ENCODE data around the gene RAD21L1. TPM values are rescaled to one million over a fixed set of nuclear protein-coding genes. Genes with fewer than 3 reads are reported as not detected.
"Not testable (repeated sequence)": the region's sequence is repeated elsewhere in the genome, so short reads cannot be mapped to it uniquely, and the experiment has no call there.

The RAD21L1 gene
- total RNA-seq, 1 experiment from 2014 or later: 0.29 TPM

DNA sequence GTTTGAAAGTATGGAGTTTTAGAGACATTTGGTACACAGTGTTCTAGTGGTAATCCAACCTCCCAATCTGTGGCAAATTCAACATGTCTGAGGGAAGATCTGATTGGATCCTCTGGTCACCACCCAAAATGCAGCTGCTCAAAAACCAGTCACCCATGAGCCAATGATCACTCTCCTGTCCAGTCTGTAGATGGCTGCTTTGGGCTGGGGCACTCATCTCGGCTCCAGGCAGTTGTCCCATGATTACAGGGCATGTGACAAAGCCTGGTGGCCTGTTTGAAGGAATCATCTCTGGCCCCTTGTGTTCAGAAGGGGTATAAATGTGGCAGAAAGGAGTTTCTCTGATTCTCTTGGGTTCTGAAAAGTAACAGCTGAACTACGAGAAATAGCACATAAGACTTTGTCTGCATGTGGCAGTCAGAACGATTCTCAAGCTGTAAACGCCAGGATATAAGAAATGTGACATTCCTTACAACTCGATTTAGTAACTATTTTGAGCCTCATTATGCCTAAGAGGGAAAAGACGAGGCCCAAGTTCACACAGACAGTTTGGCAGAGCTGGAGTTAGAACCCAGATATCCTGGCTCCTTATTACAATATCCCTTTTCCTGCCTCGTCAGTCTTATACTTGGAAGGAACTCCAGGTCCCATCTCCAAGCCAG, 26.5 kb upstream of the RAD21L1 start:
- peak; percentile 48 for DNase-seq (ENCODE audit: low read depth)

GRCh38 chr20:1199964-1200363, 25.9 kb upstream of the RAD21L1 start:
- DNase-seq (ENCODE audit: low read depth): no peak

DNA sequence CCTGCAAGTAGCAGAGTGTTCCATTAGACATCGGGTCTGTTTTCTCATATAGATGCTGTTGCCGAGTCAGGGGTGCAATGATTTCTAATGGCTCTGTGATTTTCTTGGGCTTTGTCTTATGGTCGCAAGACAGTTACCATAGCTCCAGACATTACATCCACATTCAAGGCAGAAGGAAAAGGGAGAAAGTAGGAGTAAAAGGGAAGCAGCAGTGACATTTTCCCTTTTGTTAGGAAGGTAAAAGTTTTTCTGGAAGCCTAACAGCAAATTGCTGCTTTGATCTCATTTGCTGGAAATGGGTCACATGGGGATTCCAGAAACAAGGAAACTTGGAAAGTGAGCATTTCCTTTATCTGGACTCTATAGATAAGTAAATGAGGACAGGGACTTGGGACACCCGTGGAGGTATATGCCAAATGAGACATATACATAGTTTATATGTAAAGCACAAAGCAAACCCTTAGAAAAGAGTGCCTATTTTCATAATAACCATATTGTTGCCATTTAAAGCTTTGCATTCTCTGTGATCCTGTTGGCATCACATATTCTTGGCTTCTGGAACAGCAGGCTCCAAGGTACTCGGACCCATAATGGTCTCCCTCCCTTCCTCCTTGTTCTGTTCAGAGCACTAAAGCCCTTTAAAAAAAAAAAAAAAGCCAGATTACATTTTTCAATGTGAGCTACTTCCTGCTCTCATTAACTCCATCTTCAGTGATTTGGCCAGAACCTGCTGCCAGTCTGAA, 22.9 kb upstream of the RAD21L1 start, which contains the start of gene C20orf202:
C20orf202 (plus strand) TSS at position 693 of the 743 bp plus-strand sequence. CDS start 132 bp downstream, outside the sequence.
- no peak for DNase-seq (ENCODE audit: low read depth)

- DNase-seq (ENCODE audit: low read depth): no peak
These were observed 22.2 kb upstream of the RAD21L1 start for GRCh38 chr20:1203630-1204029.

- DNase-seq (ENCODE audit: low read depth): no peak
These were observed 21.7 kb upstream of the RAD21L1 start for GRCh38 chr20:1204113-1204512.

DNA sequence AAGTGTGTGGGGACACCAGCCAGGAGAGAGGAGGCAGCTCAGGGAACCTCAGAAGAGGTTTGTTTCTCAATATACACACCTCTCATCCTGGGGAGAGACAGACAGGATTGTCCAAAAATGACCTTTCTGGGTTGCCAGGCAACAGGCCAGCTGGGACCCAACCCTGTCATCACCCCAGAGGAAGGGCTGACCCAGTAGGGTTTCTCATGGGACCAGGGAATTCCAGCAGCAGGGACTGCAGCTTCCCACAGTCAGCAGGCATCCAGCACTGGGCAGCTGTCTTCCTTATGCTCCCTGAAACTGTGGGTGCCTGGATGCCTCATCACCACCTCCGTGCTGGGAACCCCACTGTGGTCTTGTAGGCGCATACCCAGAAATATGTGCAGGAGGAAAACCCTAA, 21.3 kb upstream of the RAD21L1 start:
- peak; percentile 32 for DNase-seq (ENCODE audit: low read depth)

GRCh38 chr20:1205802-1206201, 20.0 kb upstream of the RAD21L1 start:
- DNase-seq (ENCODE audit: low read depth): no peak

GRCh38 chr20:1206366-1207148, 19.3 kb upstream of the RAD21L1 start:
- no peak for DNase-seq (ENCODE audit: low read depth)

GRCh38 chr20:1207293-1207878, 18.5 kb upstream of the RAD21L1 start:
- no peak for DNase-seq (ENCODE audit: low read depth)

DNA sequence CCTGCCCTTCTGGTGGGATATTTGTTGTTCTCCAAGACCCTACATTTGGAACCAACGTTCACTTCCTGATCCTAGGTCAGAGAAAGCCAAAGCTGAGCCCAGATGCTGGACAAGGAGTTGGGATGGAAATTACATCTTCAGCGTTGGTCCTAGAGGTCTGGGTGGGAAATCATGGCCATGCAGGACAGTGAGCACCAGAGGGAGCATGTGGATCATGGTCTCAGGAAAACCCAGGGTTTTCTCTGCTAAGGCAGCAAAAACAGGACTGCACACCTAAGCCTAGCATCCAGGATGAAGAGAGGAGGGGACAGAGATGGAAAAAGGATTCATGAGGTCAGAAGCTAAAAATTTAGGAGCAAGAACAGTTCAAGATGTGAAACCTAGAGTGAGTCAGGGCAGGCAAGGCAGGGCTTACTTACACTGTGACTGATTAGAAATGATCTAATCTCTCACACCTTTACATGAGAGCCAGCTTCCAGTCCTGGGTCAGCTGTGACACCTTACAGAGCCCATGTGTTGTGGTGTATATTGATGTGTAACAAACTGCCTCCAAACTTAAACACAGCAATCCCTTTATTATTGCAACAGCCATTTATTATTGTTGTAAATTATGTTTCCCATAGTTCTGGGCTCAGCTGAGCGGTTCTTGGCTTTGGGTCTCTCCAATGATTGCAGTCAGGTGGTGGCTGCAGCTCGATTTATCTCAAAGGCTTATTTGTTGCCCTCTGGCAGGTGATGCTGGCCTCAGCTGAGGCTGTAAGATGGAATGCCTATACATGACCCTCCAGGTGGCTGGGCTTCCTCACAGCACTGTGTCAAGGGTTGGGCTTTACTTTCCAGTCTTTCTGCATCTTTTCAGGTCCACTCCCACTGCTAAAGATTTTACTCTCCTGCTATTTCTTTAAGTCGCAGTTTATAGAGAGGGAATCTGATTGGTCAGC, 16.1 kb upstream of the RAD21L1 start:
- DNase-seq (ENCODE audit: low read depth): no peak

DNA sequence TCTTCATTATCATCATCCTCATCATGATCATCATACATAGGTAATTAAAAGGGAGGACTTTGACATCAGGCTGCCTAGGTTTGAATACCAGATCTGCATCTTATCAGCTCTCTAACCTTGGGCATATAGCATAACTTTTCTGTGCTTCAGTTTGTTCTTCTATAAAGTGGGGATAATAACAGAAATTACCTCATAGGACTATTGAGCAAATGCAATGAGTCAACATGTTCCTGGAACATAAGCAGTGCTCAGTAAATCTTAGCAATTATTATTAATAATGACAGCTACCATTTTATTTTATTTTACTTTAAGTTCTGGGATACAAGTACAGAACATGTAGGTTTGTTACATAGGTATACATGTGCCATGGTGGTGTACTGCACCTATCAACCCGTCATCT, 15.3 kb upstream of the RAD21L1 start:
- no peak for DNase-seq (ENCODE audit: low read depth)

GRCh38 chr20:1212023-1212422, 13.8 kb upstream of the RAD21L1 start:
- no peak for DNase-seq (ENCODE audit: low read depth)

- DNase-seq (ENCODE audit: low read depth): peak; percentile 61
These were observed 13.0 kb upstream of the RAD21L1 start for GRCh38 chr20:1212607-1213396.

DNA sequence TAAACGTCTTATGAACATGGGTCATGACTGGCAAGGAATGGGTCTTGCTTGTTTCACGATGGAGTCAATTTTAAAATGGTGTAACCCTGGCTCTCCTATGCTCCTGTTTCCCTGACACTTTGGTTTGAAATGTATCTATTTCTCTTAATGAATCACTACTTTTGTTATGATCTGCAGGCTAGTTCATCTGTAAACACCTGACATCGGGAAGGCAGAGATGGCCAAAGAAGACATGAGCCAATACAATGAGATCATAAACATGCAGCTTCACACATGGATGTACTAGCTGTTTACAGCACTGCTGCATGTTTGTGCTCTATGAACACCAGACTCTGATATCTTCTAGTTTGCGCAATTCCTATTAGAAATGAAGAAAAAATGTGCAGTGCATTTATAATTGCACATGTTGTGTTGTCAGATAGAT, 11.0 kb upstream of the RAD21L1 start:
- DNase-seq (ENCODE audit: low read depth): no peak

DNA sequence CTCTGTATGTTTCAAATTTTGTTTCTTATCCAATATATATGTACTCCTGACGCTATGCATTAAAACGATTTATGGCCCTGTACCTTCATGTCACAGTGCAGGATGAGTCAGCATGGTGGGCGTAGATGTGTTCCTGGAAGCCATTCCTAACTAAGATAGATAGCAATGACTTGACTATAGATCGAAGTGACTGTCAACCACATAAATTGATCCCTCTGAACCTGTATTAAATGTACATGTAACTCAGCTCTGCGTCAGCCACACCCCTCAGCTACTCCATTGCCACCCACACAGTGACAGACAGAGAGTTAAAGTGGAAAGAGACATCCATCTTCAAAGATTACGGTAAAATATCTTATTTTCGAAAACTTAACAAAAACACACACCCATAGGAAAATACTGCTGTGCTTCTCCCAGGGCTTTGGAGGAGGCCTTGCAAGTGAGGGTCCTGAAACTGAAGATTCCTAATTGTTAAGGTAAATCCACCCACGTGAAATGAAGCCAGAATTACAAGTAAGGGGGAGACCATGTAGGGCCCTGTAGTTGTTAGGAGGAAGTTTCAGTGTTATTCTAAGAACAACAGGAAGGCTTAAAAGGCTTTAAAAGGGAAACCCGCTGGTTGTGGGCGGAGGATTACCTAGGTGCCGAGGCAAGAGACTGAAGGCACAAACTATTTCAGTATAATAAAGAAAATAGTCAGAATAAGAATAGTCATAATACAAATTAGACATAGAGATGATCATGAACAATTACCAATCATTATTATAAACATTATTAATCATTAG, 10.3 kb upstream of the RAD21L1 start:
- DNase-seq (ENCODE audit: low read depth): no peak

GRCh38 chr20:1216527-1217427, 9.1 kb upstream of the RAD21L1 start:
- not testable (repeated sequence) for DNase-seq (ENCODE audit: low read depth)

- not testable (repeated sequence) for DNase-seq (ENCODE audit: low read depth)
These were observed 3.1 kb upstream of the RAD21L1 start for GRCh38 chr20:1222750-1223149.
